Measurements from ENCODE around the gene TDRD10. TPM values are rescaled to one million over a fixed set of nuclear protein-coding genes. Genes with fewer than 3 reads are reported as not detected.
"Not testable (repeated sequence)": the region's sequence is repeated elsewhere in the genome, so short reads cannot be mapped to it uniquely, and the experiment has no call there.

Gene TDRD10
- total RNA-seq, 1 experiment from 2014 or later: not detected

DNA sequence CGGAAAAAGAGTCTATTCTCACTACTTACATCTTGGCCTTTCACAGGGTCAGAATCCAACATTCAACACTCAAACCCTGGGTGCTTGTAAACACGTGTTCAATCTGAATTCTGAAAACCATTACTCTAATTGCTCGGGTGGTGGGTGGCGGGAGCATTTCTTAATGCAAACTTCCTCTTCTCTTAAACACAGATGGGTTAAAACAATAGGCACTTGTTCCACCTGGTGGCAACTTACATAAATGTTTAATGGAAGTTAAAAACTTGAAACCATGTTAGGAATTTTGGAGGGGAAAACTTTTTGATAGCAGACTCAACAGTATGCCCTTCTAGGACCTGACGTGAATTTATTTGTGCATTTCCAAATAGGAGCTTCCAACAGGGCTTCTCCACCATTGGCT, 23.4 kb upstream of the TDRD10 start:
- peak; percentile 35 for DNase-seq (ENCODE audit: low read depth)

DNA sequence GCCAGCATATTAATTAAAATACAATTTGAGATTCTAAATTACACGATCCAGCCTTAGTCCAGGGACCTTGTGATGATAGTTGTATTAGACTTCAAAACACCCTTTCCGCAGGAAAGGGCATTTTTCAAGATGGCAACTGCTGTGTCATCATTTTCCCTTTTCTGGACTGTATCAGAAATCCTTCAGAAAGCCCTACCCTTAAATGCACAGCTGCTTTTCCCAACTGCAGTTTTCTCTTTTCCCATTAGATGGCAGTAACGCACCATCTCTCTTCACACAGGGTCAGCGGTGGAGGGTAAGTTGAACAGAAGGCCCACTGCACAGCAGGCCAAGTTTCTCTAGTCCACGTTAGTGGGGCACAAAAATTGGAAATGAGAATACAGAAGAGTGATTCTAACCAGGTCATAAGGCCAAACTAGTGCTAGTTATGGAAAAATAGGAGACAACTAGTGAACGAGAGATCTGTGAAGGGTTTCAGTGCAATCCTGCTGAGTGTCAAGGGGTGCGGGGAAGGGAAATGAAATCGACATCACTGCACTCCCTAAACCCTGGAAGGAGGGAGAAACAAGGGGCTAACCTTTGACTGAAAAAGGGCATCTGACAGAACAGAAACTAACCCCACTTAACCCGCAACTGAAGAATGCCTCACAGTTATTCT, 22.1 kb upstream of the TDRD10 start:
- peak; percentile 87 for DNase-seq (ENCODE audit: low read depth)

GRCh38 chr1:154481053-154481452, 21.0 kb upstream of the TDRD10 start:
- no peak for DNase-seq (ENCODE audit: low read depth)

DNA sequence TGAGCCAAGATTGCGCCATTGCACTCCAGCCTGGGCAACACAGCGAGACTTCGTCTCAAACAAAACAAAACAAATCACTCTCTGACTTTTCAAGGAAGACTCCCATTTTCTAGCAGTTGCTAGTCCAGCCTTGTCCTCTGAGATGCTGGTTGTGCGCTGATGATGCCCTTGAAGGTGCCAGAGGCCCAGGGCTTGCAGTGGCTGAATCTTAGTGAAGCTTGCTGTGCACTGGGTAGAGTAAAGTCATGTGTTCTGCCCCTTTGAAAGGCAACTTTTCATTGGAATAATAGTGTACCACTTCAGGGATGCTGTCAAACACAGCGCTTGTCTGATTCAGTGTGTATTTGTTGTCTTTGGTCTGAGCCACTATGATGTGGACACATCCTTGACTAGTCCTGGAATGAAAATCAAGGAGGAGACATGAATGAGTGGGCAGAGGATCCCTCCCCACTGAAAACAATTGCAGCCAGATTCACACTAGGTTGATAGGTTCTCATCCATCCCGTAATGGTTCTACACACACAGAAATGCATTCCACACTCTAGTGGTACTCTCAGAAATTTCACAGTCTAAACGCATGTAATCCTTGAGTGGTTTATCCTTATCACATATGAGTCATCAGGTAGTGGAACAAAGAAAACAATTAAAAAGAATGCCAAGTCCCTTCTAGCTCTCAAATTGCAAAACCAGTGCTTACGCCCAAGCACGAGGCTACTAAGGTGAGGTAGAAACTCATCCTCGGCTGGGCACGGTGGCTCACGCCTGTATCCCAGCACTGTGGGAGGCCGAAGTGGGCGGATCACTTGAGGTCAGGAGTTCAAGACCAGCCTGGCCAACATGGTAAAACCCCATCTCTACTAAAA, 17.8 kb upstream of the TDRD10 start:
- DNase-seq (ENCODE audit: low read depth): peak; percentile 68

DNA sequence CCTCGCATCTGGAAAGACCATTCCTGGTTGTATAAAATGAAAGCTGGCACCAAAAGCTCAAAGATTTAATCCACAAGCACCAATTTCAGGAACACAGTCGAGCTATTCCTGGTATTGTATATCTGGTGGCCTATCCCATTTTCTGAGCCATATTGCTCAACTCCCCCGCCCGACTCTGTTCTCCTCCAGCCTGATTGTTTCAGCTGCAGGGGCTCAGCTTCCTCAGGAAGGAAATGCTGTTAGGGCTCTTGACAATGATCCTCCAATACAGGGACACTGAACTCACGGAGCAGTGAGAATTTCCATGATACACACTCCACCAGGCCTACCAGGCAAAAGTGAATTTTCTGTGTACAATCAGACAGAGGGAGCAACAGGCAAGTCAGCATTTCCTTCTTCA, 16.9 kb upstream of the TDRD10 start:
- DNase-seq (ENCODE audit: low read depth): no peak

- DNase-seq (ENCODE audit: low read depth): no peak
These were observed 16.0 kb upstream of the TDRD10 start for GRCh38 chr1:154485910-154486496.

GRCh38 chr1:154486756-154487155, 15.3 kb upstream of the TDRD10 start:
- not testable (repeated sequence) for DNase-seq (ENCODE audit: low read depth)

DNA sequence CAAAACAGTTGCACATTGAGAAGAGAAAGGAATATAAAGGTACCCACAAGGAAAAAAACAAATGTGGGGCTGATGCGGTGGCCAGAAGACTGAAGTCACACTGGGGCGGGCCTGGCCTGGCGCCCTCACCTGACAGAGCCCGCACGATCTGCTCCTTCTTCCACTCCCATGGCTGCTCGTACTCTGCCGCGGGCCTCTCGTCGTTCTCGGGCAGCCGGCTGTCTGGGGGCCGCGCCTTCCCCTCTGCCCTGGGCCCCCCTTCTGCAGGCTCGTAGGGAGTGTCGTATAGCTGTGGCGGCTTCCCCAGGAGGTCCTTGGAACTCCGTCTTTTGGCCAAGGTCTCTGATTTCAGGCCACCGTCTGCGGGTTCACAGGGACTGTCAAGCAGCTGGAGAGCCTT, 13.1 kb upstream of the TDRD10 start:
- no peak for DNase-seq (ENCODE audit: low read depth)

GRCh38 chr1:154489695-154490274, 12.2 kb upstream of the TDRD10 start:
- no peak for DNase-seq (ENCODE audit: low read depth)

- DNase-seq (ENCODE audit: low read depth): no peak
These were observed 11.7 kb upstream of the TDRD10 start for GRCh38 chr1:154490317-154490716.

DNA sequence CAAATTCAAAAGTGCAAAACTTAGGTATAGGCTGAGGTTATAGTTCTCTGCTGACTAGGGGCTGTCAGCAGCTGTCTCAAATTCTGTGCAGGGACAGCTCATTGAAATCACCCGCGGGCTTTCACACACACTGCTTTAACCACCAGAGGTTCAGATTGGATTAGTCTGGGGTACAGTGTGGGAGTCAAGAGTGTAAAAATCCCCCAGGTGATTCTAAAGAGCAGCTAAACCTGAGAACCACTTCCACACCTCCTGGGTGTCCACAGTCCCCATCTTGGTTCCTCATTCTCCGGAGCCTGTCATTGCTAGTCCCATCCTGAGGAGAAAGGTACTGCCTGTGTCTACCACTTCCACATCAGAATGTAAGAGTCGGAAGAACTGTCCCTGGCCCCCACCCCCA, 9.9 kb upstream of the TDRD10 start:
- DNase-seq (ENCODE audit: low read depth): no peak

GRCh38 chr1:154493276-154493675, 8.7 kb upstream of the TDRD10 start:
- DNase-seq (ENCODE audit: low read depth): no peak

- no peak for DNase-seq (ENCODE audit: low read depth)
These were observed 6.3 kb upstream of the TDRD10 start for GRCh38 chr1:154495496-154496273.

DNA sequence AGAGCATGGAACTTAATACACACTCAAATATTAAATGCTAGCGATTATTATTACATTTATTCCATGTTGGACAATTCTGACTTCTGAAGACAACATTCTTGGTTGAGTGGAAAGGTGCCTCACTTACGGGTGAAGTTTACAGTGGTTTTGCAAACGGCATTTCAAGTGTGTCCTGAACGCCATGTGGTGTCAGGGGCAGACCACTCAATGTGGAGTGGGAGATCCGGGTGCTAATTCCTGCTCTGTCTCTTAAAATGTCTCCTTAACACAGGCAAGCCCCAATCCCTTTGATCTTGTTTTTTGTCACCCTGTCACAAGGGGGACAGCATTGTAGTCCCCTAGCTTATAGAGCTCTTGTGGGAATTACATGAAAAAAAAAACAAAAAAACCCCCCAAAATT, 5.6 kb upstream of the TDRD10 start:
- no peak for DNase-seq (ENCODE audit: low read depth)

DNA sequence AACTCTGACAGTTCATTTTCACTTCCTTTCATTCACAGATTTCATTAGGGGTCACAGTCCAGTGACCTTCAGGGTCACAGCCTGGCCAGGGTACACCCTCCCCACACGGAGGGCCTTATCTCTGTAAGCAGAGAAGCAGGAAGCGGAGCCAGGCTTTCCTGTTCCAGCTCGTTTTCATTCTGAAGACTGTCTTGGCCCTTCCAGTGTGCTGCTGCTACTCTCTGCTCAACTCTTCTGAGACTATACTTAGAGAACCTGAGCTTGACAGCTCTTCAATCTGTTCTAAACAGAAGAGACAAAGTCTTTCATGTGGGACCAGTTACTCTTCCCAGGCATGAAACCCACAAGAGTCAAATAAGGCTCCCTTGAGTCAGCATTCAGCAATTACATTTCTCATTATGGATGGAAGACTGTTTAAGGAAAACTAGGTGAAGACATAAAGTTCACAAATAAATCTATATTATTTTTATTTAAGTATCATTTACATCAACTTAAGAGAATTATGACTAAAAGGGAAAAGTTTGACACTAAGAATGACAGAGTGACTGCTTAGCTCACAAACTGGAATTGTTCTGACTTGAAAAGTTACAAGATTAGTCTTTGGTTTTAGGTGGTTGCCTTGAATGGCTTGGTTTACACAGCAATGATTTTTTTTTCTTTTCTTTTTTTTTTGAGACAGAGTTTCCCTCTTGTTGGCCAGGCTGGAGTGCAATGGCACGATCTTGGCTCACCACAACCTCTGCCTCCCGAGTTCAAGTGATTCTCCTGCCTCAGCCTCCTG, 4.8 kb upstream of the TDRD10 start:
- DNase-seq (ENCODE audit: low read depth): no peak

GRCh38 chr1:154499446-154499845, 2.6 kb upstream of the TDRD10 start:
- peak; percentile 59 for DNase-seq (ENCODE audit: low read depth)

- DNase-seq (ENCODE audit: low read depth): no peak
These were observed 1.5 kb upstream of the TDRD10 start for GRCh38 chr1:154500533-154500932.

DNA sequence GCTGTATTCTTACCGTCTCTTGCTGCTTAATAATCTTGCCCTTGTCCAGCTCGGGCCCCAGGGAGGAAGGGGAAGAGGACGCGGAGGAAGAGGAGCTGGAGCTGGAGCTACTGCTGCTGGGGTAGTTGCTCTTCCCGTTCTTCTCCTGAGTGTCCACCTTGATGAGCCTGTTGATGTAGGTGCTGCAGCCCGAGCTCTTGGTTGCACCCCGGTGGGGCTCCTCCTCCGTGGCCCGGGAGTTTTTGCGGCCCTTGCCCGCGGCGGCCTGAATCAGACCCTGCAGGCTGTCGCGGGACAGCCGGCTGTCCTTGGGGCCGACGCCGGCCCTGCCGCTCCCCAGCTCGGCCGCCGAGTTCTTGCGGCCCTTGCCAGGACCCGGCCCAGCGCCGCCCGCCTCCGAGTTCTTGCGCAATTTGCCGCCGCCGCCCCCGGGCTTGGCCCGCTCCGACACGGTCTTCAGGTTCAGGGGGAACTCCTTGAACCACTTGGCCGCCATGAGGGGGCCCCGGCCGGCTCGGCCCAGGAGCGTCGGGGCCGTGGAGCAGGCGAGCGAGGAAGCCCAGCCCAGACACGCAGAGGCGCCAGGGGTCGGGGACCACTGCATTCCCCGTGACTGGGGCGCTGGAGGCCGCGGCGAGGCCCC, 475 bp upstream of the TDRD10 start:
- DNase-seq (ENCODE audit: low read depth): no peak

DNA sequence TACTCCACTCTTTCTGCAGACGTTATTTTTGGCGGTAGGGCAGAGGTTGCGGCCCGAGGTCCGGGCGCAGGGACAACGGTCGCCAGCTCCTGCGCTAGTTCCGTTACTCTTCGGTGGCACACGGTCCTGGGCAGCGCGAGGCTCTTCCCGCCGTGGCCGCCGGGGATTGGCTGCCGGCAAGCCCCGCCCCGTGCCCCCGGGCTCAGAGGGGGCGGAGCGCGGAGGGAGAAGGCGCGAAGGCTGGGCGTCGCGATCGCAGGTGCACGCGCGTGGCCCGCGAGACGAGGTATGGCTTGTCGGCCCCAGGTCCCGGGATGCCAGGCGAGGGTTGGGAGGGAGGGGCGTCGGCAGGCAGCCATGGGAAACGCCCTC, 711 bp downstream of the TDRD10 start:
- no peak for DNase-seq (ENCODE audit: low read depth)

- DNase-seq (ENCODE audit: low read depth): no peak
These were observed 1.9 kb downstream of the TDRD10 start for GRCh38 chr1:154503898-154504297.

Data from HT1080 (cell line).